Neural progenitor cell (in vitro differentiated cells): Measurements from ENCODE around the gene ODF2L.

Source experiments
- EZH2 ChIP-seq: fragments of 200-600 bp; sonication (generic); IDR thresholded peaks from 2 replicates; pipeline ENCODE4 v1.6.1; 2017; ENCODE audit warnings: antibody characterized with exemption, mild to moderate bottlenecking, moderate library complexity
- EZH2phosphoT487 ChIP-seq: fragments of 200-600 bp; sonication (generic); IDR thresholded peaks from 2 replicates; pipeline ENCODE4 v1.6.1; 2017; ENCODE audit warnings: antibody characterized with exemption
- TF ChIP-seq, protein P1 (sequence below): fragments of 200-600 bp; sonication (generic); IDR thresholded peaks from 2 replicates; pipeline ENCODE4 v1.5.1; 2017; ENCODE audit warnings: antibody characterized with exemption, mild to moderate bottlenecking

DNA sequence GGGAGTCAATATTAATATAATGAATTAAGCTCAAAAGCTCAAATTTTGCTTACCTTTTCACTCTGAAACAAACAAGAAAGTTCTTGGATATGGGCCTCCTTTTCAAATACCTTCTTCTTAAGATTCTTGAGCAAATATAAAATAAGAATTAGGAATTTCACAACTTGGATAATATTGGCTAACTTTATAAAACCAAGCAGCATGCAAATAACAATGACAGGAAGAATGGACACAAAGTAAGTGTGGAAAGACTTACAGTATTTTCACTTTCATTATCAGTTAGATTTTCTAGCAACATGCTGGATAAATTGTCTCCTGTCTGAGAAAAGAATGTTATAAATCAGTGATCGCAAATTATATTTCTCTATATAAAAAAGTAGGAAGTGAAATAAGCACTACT is 13.2 kb downstream of the ODF2L start:
- TF ChIP-seq, protein P1, sequence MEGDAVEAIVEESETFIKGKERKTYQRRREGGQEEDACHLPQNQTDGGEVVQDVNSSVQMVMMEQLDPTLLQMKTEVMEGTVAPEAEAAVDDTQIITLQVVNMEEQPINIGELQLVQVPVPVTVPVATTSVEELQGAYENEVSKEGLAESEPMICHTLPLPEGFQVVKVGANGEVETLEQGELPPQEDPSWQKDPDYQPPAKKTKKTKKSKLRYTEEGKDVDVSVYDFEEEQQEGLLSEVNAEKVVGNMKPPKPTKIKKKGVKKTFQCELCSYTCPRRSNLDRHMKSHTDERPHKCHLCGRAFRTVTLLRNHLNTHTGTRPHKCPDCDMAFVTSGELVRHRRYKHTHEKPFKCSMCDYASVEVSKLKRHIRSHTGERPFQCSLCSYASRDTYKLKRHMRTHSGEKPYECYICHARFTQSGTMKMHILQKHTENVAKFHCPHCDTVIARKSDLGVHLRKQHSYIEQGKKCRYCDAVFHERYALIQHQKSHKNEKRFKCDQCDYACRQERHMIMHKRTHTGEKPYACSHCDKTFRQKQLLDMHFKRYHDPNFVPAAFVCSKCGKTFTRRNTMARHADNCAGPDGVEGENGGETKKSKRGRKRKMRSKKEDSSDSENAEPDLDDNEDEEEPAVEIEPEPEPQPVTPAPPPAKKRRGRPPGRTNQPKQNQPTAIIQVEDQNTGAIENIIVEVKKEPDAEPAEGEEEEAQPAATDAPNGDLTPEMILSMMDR, result no peak
- TF ChIP-seq EZH2 (no peak), EZH2phosphoT487 (no peak)
